GM12878 (cell line): ENCODE measurements around the gene PAN3. TPM values are rescaled to one million over a fixed set of nuclear protein-coding genes. Genes with fewer than 3 reads are reported as not detected.
A peak's percentile ranks its signal among the peaks of the same experiment; 100 is the strongest.

Experiments used
- ATAC-seq: fragments of 200-7000 bp; cut with Tn5 transposase; 3 replicates; pipeline ENCODE4 v1.9.1; 2020; ENCODE audit warnings: mild to moderate bottlenecking, moderate library complexity
- BruUV-seq: library from RNA; stranded (reverse); fragments of 400-500 nt; replicated peaks from 2 replicates; lab custom pipeline; 2021; lab: Mats Ljungman, UMichigan
- CTCF ChIA-PET: fragments of 300-600 bp; sonication (Branson Sonifier 250); formaldehyde crosslinking; extraction: SDS; loops from one replicate; lab custom pipeline; 2021; ENCODE audit warnings: inconsistent platforms; lab: Yijun Ruan, JAX
- POLR2A ChIA-PET: fragments of 350-600 bp; formaldehyde crosslinking; extraction: SDS; loops from one replicate; lab custom pipeline; 2021; ENCODE audit warnings: inconsistent platforms; lab: Charles Lee
- RAD21 ChIA-PET: fragments of 300-600 bp; sonication (Branson Sonifier 250); formaldehyde crosslinking; loops from one replicate; lab custom pipeline; 2023; ENCODE audit warnings: antibody characterized with exemption; ENCODE audit not compliant: unreplicated experiment; lab: Charles Lee
- SMC1A ChIA-PET: fragments of 300-600 bp; sonication (Branson Sonifier 250); formaldehyde crosslinking; loops from one replicate; lab custom pipeline; 2023; ENCODE audit not compliant: unreplicated experiment, uncharacterized antibody; lab: Charles Lee
- DNase-seq: peaks from one replicate; pipeline ENCODE4 v3.0.0-alpha.2; 2011; ENCODE audit warnings: low read depth, low spot score
- FAIRE-seq: peaks from 3 replicates; lab custom pipeline; 2011; peaks lifted over from hg19 to GRCh38; lab: Jason Lieb, UNC
- H2AFZ ChIP-seq: 2 replicates; pipeline ENCODE4 v1.6.0; 2011; ENCODE audit warnings: low read depth, low read length, control low read depth; ENCODE audit not compliant: control insufficient read depth
- H3K27ac ChIP-seq: 2 replicates; pipeline ENCODE4 v1.5.1; 2011; ENCODE audit warnings: control low read depth; ENCODE audit not compliant: control insufficient read depth, insufficient read depth
- H3K27me3 ChIP-seq, 2 experiments: replicated peaks in 1 of 2; 2 replicates each; pipeline versions ENCODE4 v1.6.0 to v1.6.1; 2011; ENCODE audit warnings: low read length in 1 of 2; ENCODE audit not compliant: control insufficient read depth in 2 of 2, insufficient read depth in 2 of 2
- H3K36me3 ChIP-seq, 2 experiments: 2 replicates each; pipeline ENCODE4 v1.5.1; 2011; ENCODE audit warnings: low read length in 1 of 2; ENCODE audit not compliant: control insufficient read depth in 2 of 2, insufficient read depth in 2 of 2
- H3K4me1 ChIP-seq: 2 replicates; pipeline ENCODE4 v1.6.1; 2011; ENCODE audit warnings: mild to moderate bottlenecking, low read length, moderate library complexity, mixed read lengths; ENCODE audit not compliant: control insufficient read depth, insufficient read depth
- H3K4me2 ChIP-seq: 2 replicates; pipeline ENCODE4 v1.6.0; 2011; ENCODE audit warnings: control low read depth; ENCODE audit not compliant: control insufficient read depth, insufficient read depth
- H3K4me3 ChIP-seq: fragments of 200-600 bp; sonication (generic); 2 replicates; pipeline ENCODE4 v1.5.1; 2016
- H3K79me2 ChIP-seq: 2 replicates; pipeline ENCODE4 v1.6.0; 2011; ENCODE audit warnings: low read length; ENCODE audit not compliant: control insufficient read depth, insufficient read depth
- H3K9ac ChIP-seq: 2 replicates; pipeline ENCODE4 v1.8.0; 2011; ENCODE audit warnings: low read length, control low read depth, mixed read lengths; ENCODE audit not compliant: control insufficient read depth, insufficient read depth
- H3K9me3 ChIP-seq: replicated peaks from 3 replicates; pipeline ENCODE4 v1.5.1; 2011; ENCODE audit warnings: mild to moderate bottlenecking, low read length; ENCODE audit not compliant: control insufficient read depth, insufficient read depth
- H4K20me1 ChIP-seq: 2 replicates; pipeline ENCODE4 v1.6.0; 2011; ENCODE audit not compliant: control insufficient read depth, insufficient read depth
- CTCF ChIP-seq, 3 experiments: IDR thresholded peaks in 2 of 3; conservative IDR thresholded peaks in 1 of 3; 2 replicates each; pipeline ENCODE4 v1.5.1; 2011; ENCODE audit warnings: low read depth in 3 of 3, low read length in 3 of 3, mild to moderate bottlenecking in 3 of 3, control low read depth in 2 of 3, moderate library complexity in 2 of 3, inconsistent platforms in 1 of 3, mixed read lengths in 1 of 3; ENCODE audit not compliant: control insufficient read depth in 2 of 3, insufficient read depth in 1 of 3; ENCODE audit errors: extremely low read depth in 1 of 3
- RAD21 ChIP-seq: IDR thresholded peaks from 2 replicates; pipeline ENCODE4 v1.6.1; 2011; ENCODE audit warnings: mild to moderate bottlenecking, low read depth, low read length, moderate library complexity; ENCODE audit not compliant: insufficient read depth
- USF2 ChIP-seq: IDR thresholded peaks from 2 replicates; pipeline ENCODE4 v1.6.1; 2011; ENCODE audit warnings: low read depth, low read length, improper control_type of control experiment, borderline replicate concordance
- ZBTB11 ChIP-seq: fragments of 450-650 bp; formaldehyde crosslinking; IDR thresholded peaks from 2 replicates; pipeline ENCODE4 v1.5.0; 2022; ENCODE audit warnings: mild to moderate bottlenecking, missing genetic modification characterization
- WGBS: methylation state at CpG from one replicate; pipeline ENCODE4 v1.1.6; 2016; ENCODE audit warnings: low lambda C conversion rate; ENCODE audit not compliant: insufficient replicate concordance, insufficient coverage; ENCODE audit errors: missing lambda C conversion rate; 5-methylcytosine and 5-hydroxymethylcytosine counted together
- in situ Hi-C: fragments of 300-500 bp; cut with MboI; formaldehyde crosslinking; loops from 9 replicates; pipeline ENCODE4 v1.14.3; 2018; ENCODE audit warnings: mixed read lengths
- intact Hi-C: fragments of 100-400 bp; cut with micrococcal nuclease; formaldehyde crosslinking; loops from one replicate; pipeline ENCODE4 v1.14.2; 2022; ENCODE audit not compliant: unreplicated experiment
- polyA plus RNA-seq, 11 experiments: library from polyadenylated mRNA; depleted of rRNA in 4 of 11; unstranded in 6 of 11; stranded (reverse) in 5 of 11; fragments of >200 nt; fragmentation: Nextera tagmentation in 4 of 11; fragmentation: Illumina TruSeq in 1 of 11; extraction: Ambion mirVana in 4 of 11; extraction: Trizol in 1 of 11; gene quantifications; 1 replicate in 1 of 11; 2 replicates in 10 of 11; pipeline versions ENCODE4 v1.2.1 to v1.2.3, GENCODE V29; 2011 to 2016; ENCODE audit warnings: inconsistent platforms in 2 of 11, missing spikeins in 2 of 11, low read depth in 1 of 11
- total RNA-seq, 4 experiments: library from RNA; depleted of rRNA in 3 of 4; stranded (reverse); fragments of >200 nt in 3 of 4; fragmentation: Illumina TruSeq in 1 of 4; extraction: Trizol in 1 of 4; gene quantifications; 2 replicates each; pipeline versions ENCODE4 v1.2.1 to v1.2.3, GENCODE V29; 2013 to 2021

Gene PAN3
- total and polyA plus RNA-seq, 10 of the 15 experiments (the other 5 are each of a cell fraction or from before 2014, with no cell fraction given) = 13.0 to 33.3 (median 19.9) TPM

GRCh38 chr13:28306325-28306724, 168.0 kb downstream of the PAN3 start (continued):
- no peak for TF ChIP-seq ZBTB11

GRCh38 chr13:28313579-28313978, 175.2 kb downstream of the PAN3 start:
- DNase-seq (no peak), FAIRE-seq (no peak), ATAC-seq (0 out of 3 replicates have a peak, but pooled peaks have one; percentile 38)
- CTCF ChIA-PET = no interaction called here
- POLR2A ChIA-PET = no interaction called here
- no TSS peak for BruUV-seq
- no peaks in the 10 kb centered on the region for H3K9me3 ChIP-seq
- H3K27me3 ChIP-seq = no peaks in the 10 kb centered on the region
- WGBS = 63% methylated on average over 5 of the region's 6 CpGs
- TF ChIP-seq USF2 = no peak
- peak; percentile 18; the same call in 1 of the 2 replicates for TF ChIP-seq RAD21
- TF ChIP-seq CTCF (IDR thresholded peaks at IDR 0.05 in 2 of 3, conservative IDR thresholded peaks at IDR 0.05 in 1 of 3; ENCODE audit: control insufficient read depth in 2 of 3, extremely low read depth in 1 of 3, insufficient read depth in 1 of 3, low read depth in 3 of 3, low read length in 3 of 3) = peak in 1 of 3 experiments; percentile 4; a peak in 1 of 6 replicates
- H3K27ac ChIP-seq = no peak overlapping the region
- no peak overlapping the region for H3K9ac ChIP-seq
- H3K4me2 ChIP-seq = no peak overlapping the region
- no peaks in the 10 kb centered on the region for H3K79me2 ChIP-seq
- in situ Hi-C loops = loop anchor here (25.0 kb wide), 1 partner anchor 1049 kb away; no protein-coding TSS in a partner anchor
- intact Hi-C loops = no loop called here
- H3K4me1 ChIP-seq = no peaks in the 10 kb centered on the region
- no peak overlapping the region for H2AFZ ChIP-seq
- H4K20me1 ChIP-seq = no peaks in the 10 kb centered on the region
- H3K4me3 ChIP-seq = no peak overlapping the region
- H3K36me3 ChIP-seq = no peaks in the 10 kb centered on the region
- RAD21 ChIA-PET = no interaction called here
- SMC1A ChIA-PET = interaction anchor here (1.3 kb wide), 2 partner anchors 322 to 483 kb away, joined by 3 to 4 read pairs; no protein-coding TSS in a partner anchor
